Stimulated activated effector memory CD8-positive, alpha-beta T cell treated with anti-CD3 and anti-CD28 coated beads, Interleukin-12 subunit alpha, Interleukin-12 subunit beta, amount 100 ng/mL, for 72 hours (primary cell): ENCODE measurements around the gene TRRAP.
"Not testable (repeated sequence)": the region's sequence is repeated elsewhere in the genome, so short reads cannot be mapped to it uniquely, and the experiment has no call there.

Source experiments
- ATAC-seq: fragments of 150-1000 bp; cut with Tn5 transposase; 2 replicates; pipeline ENCODE4 v1.10.0; 2021
- DNase-seq, 2 donors: peaks; one replicate each; pipeline ENCODE4 v3.0.0; 2021 to 2022; ENCODE audit warnings: low spot score in 2 of 2
- H3K27ac Mint-ChIP-seq: one replicate; pipeline ENCODE4 v1.8.0; 2022; ENCODE audit warnings: mild to moderate bottlenecking, mixed read lengths
- H3K36me3 Mint-ChIP-seq: one replicate; pipeline ENCODE4 v1.8.0; 2022; ENCODE audit warnings: mild to moderate bottlenecking, mixed read lengths
- H3K4me1 Mint-ChIP-seq: one replicate; pipeline ENCODE4 v1.8.0; 2022; ENCODE audit warnings: mixed read lengths
- H3K4me3 Mint-ChIP-seq: one replicate; pipeline ENCODE4 v1.8.0; 2022; ENCODE audit warnings: mild to moderate bottlenecking, mixed read lengths
- H3K9me3 Mint-ChIP-seq: one replicate; pipeline ENCODE4 v1.8.0; 2022; ENCODE audit warnings: mixed read lengths

TRRAP gene

GRCh38 chr7:98878365-98879197 is at the start of gene TRRAP:
TSS of gene TRRAP (plus strand) at chr7:98878532. CDS start at chr7:98881151, 2,619 bp downstream.
- peak; percentile 86 for ATAC-seq
- Mint-ChIP-seq H3K27ac (peak within 1 kb of the TSS; percentile 97), H3K4me3 (peak within 1 kb of the TSS; percentile 88), H3K36me3 (peaks cover 51% of the 10 kb centered on the region), H3K9me3 (no peaks in the 10 kb centered on the region), H3K4me1 (peaks cover 3% of the 10 kb centered on the region)
- peak; percentile 76 to 89 for DNase-seq

GRCh38 chr7:98830972-98831548 is 47.3 kb upstream of the TRRAP start:
- ATAC-seq, result no peak
- no peak overlapping the region for H3K4me3 Mint-ChIP-seq

GRCh38 chr7:98831641-98832221 is 46.6 kb upstream of the TRRAP start:
- peak; percentile 21 to 64 for DNase-seq
- Mint-ChIP-seq H3K36me3 (no peaks in the 10 kb centered on the region), H3K4me1 (no peaks in the 10 kb centered on the region), H3K9me3 (no peaks in the 10 kb centered on the region), H3K27ac (no peak overlapping the region), H3K4me3 (no peak overlapping the region)
- no peak for ATAC-seq

More at GRCh38 chr7:98830972-98831548, 47.3 kb upstream of the TRRAP start:
- H3K4me1 Mint-ChIP-seq, result no peaks in the 10 kb centered on the region
- DNase-seq, result no peak
- no peak overlapping the region for H3K27ac Mint-ChIP-seq
- no peaks in the 10 kb centered on the region for H3K9me3 Mint-ChIP-seq
- no peaks in the 10 kb centered on the region for H3K36me3 Mint-ChIP-seq

GRCh38 chr7:98833022-98833421 is 45.3 kb upstream of the TRRAP start:
- DNase-seq, result no peak
- no peaks in the 10 kb centered on the region for H3K9me3 Mint-ChIP-seq
- H3K4me3 Mint-ChIP-seq, result no peak overlapping the region
- ATAC-seq, result no peak
- no peaks in the 10 kb centered on the region for H3K4me1 Mint-ChIP-seq
- H3K36me3 Mint-ChIP-seq, result no peaks in the 10 kb centered on the region
- H3K27ac Mint-ChIP-seq, result no peak overlapping the region

- Mint-ChIP-seq H3K27ac (no peak overlapping the region), H3K36me3 (no peaks in the 10 kb centered on the region), H3K9me3 (no peaks in the 10 kb centered on the region), H3K4me3 (no peak overlapping the region), H3K4me1 (no peaks in the 10 kb centered on the region)
- DNase-seq, result no peak
- no peak for ATAC-seq
Measured at GRCh38 chr7:98834949-98835348, 43.4 kb upstream of the TRRAP start.

- H3K4me1 Mint-ChIP-seq, result no peaks in the 10 kb centered on the region
- H3K36me3 Mint-ChIP-seq, result no peaks in the 10 kb centered on the region
- no peaks in the 10 kb centered on the region for H3K9me3 Mint-ChIP-seq
- no peak overlapping the region for H3K27ac Mint-ChIP-seq
- peak; percentile 24 for ATAC-seq
- DNase-seq, result peak in 1 of 2 donors; percentile 56
- no peak overlapping the region for H3K4me3 Mint-ChIP-seq
Measured at GRCh38 chr7:98836811-98837629, 41.3 kb upstream of the TRRAP start.

- no peaks in the 10 kb centered on the region for H3K4me1 Mint-ChIP-seq
- DNase-seq (no peak), ATAC-seq (no peak)
- no peaks in the 10 kb centered on the region for H3K36me3 Mint-ChIP-seq
- no peaks in the 10 kb centered on the region for H3K9me3 Mint-ChIP-seq
- no peak overlapping the region for H3K27ac Mint-ChIP-seq
- no peak overlapping the region for H3K4me3 Mint-ChIP-seq
Measured at GRCh38 chr7:98837630-98837972, 40.7 kb upstream of the TRRAP start.

GRCh38 chr7:98840096-98840495 is 38.2 kb upstream of the TRRAP start:
- H3K9me3 Mint-ChIP-seq, result no peaks in the 10 kb centered on the region
- H3K36me3 Mint-ChIP-seq, result no peaks in the 10 kb centered on the region
- DNase-seq (no peak), ATAC-seq (no peak)
- H3K4me3 Mint-ChIP-seq, result no peak overlapping the region
- H3K27ac Mint-ChIP-seq, result no peak overlapping the region
- no peaks in the 10 kb centered on the region for H3K4me1 Mint-ChIP-seq

GRCh38 chr7:98840722-98841121 is 37.6 kb upstream of the TRRAP start:
- H3K4me1 Mint-ChIP-seq, result no peaks in the 10 kb centered on the region
- no peaks in the 10 kb centered on the region for H3K9me3 Mint-ChIP-seq
- H3K4me3 Mint-ChIP-seq, result no peak overlapping the region
- H3K27ac Mint-ChIP-seq, result no peak overlapping the region
- no peaks in the 10 kb centered on the region for H3K36me3 Mint-ChIP-seq
- DNase-seq (no peak), ATAC-seq (no peak)

GRCh38 chr7:98841179-98841997 is 36.9 kb upstream of the TRRAP start:
- H3K4me1 Mint-ChIP-seq, result no peaks in the 10 kb centered on the region
- peak; percentile 72 to 88 for DNase-seq

GRCh38 chr7:98842552-98842951 is 35.8 kb upstream of the TRRAP start:
- not testable (repeated sequence) for H3K27ac Mint-ChIP-seq, H3K4me3 Mint-ChIP-seq, DNase-seq, H3K36me3 Mint-ChIP-seq, ATAC-seq, H3K9me3 Mint-ChIP-seq, H3K4me1 Mint-ChIP-seq

More at GRCh38 chr7:98841179-98841997, 36.9 kb upstream of the TRRAP start:
- Mint-ChIP-seq H3K27ac (no peak overlapping the region), H3K4me3 (no peak overlapping the region), H3K36me3 (no peaks in the 10 kb centered on the region), H3K9me3 (no peaks in the 10 kb centered on the region)
- ATAC-seq, result peak; percentile 55

GRCh38 chr7:98848918-98849317 is 29.4 kb upstream of the TRRAP start:
- no peak overlapping the region for H3K27ac Mint-ChIP-seq
- no peak overlapping the region for H3K4me3 Mint-ChIP-seq
- H3K36me3 Mint-ChIP-seq, result no peaks in the 10 kb centered on the region
- no peak for DNase-seq
- H3K4me1 Mint-ChIP-seq, result no peaks in the 10 kb centered on the region
- H3K9me3 Mint-ChIP-seq, result no peaks in the 10 kb centered on the region
- ATAC-seq, result no peak

- no peak for ATAC-seq
- Mint-ChIP-seq H3K9me3 (no peaks in the 10 kb centered on the region), H3K27ac (no peak overlapping the region), H3K4me3 (no peak overlapping the region), H3K4me1 (no peaks in the 10 kb centered on the region), H3K36me3 (no peaks in the 10 kb centered on the region)
- DNase-seq, result no peak
Measured at GRCh38 chr7:98852826-98853225, 25.5 kb upstream of the TRRAP start.

GRCh38 chr7:98855610-98856422 is 22.5 kb upstream of the TRRAP start:
- no peak overlapping the region for H3K27ac Mint-ChIP-seq
- ATAC-seq (peak; percentile 49), DNase-seq (no peak)
- no peaks in the 10 kb centered on the region for H3K36me3 Mint-ChIP-seq
- H3K9me3 Mint-ChIP-seq, result no peaks in the 10 kb centered on the region
- no peak overlapping the region for H3K4me3 Mint-ChIP-seq
- no peaks in the 10 kb centered on the region for H3K4me1 Mint-ChIP-seq
